ENCODE results near the gene SLC25A33.

Gene SLC25A33

DNA sequence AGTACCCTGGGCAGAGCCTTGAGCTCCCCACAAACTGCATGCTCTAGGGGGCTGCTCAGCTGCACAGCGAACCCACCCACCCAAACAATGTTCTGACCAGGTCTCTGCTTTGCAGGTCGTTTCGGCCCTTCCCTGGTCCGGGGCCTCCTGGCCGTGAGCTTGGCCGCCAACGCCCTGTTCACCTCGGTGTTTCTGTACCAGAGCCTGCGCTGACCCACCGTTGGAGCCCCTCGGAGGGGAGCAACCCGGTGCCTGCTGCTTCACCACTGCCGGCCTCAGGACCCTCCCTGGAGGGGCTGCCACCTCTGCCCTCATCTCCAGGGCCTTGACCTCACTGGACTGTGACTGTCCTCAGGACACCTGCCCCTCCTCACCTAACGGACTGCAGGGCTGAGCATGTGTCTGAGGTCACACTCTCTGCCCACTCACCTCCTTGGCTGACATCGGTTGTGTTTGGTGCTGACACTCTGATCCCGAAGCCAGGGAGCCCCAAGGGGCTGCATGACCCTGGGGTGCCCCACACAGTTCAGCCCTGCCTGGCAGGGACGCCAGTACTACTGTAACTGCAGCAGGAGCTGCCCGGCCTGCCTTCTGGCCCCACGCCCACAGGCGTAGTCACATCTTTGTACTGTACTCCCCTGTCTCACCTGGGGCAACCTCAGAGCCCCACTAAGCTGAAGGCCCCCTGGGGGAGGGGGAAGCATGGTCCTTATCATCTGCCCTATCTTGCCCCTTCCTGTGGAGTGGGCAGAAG, 73.8 kb downstream of the SLC25A33 start:
- H2AK5ac ChIP-seq (ENCODE audit: low read length), result no peak overlapping the region
- WGBS (ENCODE audit: extremely low coverage, insufficient coverage, low lambda C conversion rate), result no CpG with 5 or more reads among the region's 20 CpGs

DNA sequence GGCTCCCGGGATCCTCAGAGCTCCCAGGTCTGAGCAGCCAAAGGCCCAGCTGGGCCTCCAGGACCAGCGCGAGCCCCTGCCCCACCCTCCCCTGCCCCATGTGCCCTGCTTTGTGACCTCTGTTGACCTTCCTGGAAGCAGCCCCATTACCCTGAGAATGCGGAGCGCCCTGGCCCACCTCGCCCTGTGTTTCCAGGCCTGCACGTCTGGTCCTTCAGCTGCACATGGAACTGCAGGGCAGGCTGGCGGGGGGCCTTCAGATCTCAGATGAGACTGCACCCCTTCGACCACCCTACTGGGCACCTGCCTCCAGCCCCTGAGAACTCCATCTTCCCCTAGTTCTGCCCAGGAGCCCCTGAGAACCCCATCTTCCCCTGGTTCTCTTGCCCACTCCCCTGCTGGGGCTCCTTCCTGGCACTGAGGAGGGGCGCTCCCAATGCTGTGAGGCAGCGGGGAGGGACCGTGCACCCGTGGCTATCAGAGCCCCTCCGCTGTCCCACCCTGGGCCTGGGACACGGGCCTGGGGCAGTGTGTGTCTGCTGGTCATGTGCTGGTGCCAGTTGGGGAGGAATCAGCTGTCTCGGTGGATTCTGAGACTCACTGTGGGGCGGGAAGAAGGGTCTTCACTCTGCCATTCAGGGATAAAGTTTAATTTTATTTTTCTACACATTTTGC, 74.5 kb downstream of the SLC25A33 start:
- DNase-seq, result no peak
- Histone ChIP-seq H3K27ac (ENCODE audit: low read depth, low read length) (no peak overlapping the region), H4K8ac (ENCODE audit: low read depth, low read length) (no peak overlapping the region), H3K56ac (ENCODE audit: low read length) (no peak overlapping the region), H2AK5ac (ENCODE audit: low read length) (no peak overlapping the region), H2BK15ac (replicated peaks; ENCODE audit: low read depth) (no peak overlapping the region), H3K9ac (ENCODE audit: low read length) (no peak overlapping the region), H2BK120ac (ENCODE audit: low read depth, low read length) (no peak overlapping the region), H3K23ac (ENCODE audit: low read length) (no peak overlapping the region), H3K4ac (ENCODE audit: low read depth, low read length) (no peak overlapping the region), H3K27me3 (ENCODE audit: insufficient read depth, low read length, poor library complexity) (no peaks in the 10 kb centered on the region), H2BK5ac (ENCODE audit: low read length) (no peak overlapping the region), H3K18ac (ENCODE audit: low read length) (no peak overlapping the region), H3K79me1 (ENCODE audit: low read length) (no peaks in the 10 kb centered on the region), H3K36me3 (ENCODE audit: control insufficient read depth, insufficient read depth, low read length) (peaks cover 3% of the 10 kb centered on the region), H4K5ac (ENCODE audit: low read length) (no peak overlapping the region), H3K4me3 (ENCODE audit: low read length) (no peak overlapping the region), H3K4me2 (ENCODE audit: low read length) (no peak overlapping the region), H3K79me2 (ENCODE audit: control insufficient read depth, insufficient read depth, low read length) (no peaks in the 10 kb centered on the region), H3K4me1 (ENCODE audit: control insufficient read depth, low read depth, low read length) (no peaks in the 10 kb centered on the region)
- no CpG with 5 or more reads among the region's 17 CpGs for WGBS (ENCODE audit: extremely low coverage, insufficient coverage, low lambda C conversion rate)

More for the DNA sequence above, 73.8 kb downstream of the SLC25A33 start:
- Histone ChIP-seq H3K4ac (ENCODE audit: low read depth, low read length) (no peak overlapping the region), H3K4me1 (ENCODE audit: control insufficient read depth, low read depth, low read length) (no peaks in the 10 kb centered on the region), H3K4me3 (ENCODE audit: low read length) (no peak overlapping the region), H3K56ac (ENCODE audit: low read length) (no peak overlapping the region), H3K18ac (ENCODE audit: low read length) (no peak overlapping the region), H3K79me2 (ENCODE audit: control insufficient read depth, insufficient read depth, low read length) (no peaks in the 10 kb centered on the region), H2BK15ac (replicated peaks; ENCODE audit: low read depth) (no peak overlapping the region), H2BK5ac (ENCODE audit: low read length) (no peak overlapping the region), H2BK120ac (ENCODE audit: low read depth, low read length) (no peak overlapping the region), H3K4me2 (ENCODE audit: low read length) (no peak overlapping the region), H3K79me1 (ENCODE audit: low read length) (no peaks in the 10 kb centered on the region), H3K27me3 (ENCODE audit: insufficient read depth, low read length, poor library complexity) (no peaks in the 10 kb centered on the region), H3K27ac (ENCODE audit: low read depth, low read length) (no peak overlapping the region), H3K23ac (ENCODE audit: low read length) (no peak overlapping the region), H4K5ac (ENCODE audit: low read length) (no peak overlapping the region), H4K8ac (ENCODE audit: low read depth, low read length) (no peak overlapping the region), H3K9ac (ENCODE audit: low read length) (no peak overlapping the region), H3K36me3 (ENCODE audit: control insufficient read depth, insufficient read depth, low read length) (peaks cover 3% of the 10 kb centered on the region)
- no peak for DNase-seq

DNA sequence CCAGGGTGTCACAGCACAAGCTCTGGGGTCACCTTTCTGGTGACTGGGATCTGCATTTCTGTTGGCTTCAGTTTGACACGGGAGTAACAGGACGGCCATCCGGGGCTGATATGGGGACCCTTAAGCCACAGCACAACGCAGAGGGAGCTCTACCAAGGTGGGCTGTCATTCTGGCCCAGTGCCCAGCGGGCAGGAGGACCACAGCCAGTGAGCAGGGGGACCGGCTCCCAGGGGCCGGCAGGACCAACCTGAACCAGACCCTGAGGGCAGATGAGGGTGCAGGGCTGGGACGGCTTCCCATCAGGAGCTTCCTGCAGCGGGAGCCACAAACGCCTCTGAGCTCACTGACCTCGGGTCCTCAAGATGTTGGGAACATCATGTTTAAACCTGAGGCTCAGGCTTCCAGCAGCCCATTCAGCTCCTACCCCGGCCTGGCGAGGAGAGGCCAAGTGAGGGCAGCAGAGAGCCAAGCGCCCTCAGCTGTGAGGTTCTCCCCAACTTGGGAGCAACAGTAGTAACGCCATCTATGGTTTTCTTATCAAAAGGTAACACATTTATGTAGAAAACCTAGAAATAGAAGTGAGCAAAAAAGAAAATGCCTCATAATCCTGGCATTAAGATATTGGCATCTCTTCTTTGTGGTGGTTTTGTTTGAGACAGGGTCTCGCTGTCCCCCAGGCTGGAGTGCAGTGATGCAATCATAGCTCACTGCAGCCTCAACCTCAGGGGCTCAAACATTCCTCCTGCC, 76.2 kb downstream of the SLC25A33 start:
- Histone ChIP-seq H3K56ac (ENCODE audit: low read length) (no peak overlapping the region), H4K8ac (ENCODE audit: low read depth, low read length) (no peak overlapping the region), H2BK15ac (replicated peaks; ENCODE audit: low read depth) (no peak overlapping the region), H2BK120ac (ENCODE audit: low read depth, low read length) (no peak overlapping the region), H3K9ac (ENCODE audit: low read length) (no peak overlapping the region), H4K5ac (ENCODE audit: low read length) (no peak overlapping the region), H3K79me1 (ENCODE audit: low read length) (no peaks in the 10 kb centered on the region), H3K18ac (ENCODE audit: low read length) (no peak overlapping the region), H3K23ac (ENCODE audit: low read length) (no peak overlapping the region), H2BK5ac (ENCODE audit: low read length) (no peak overlapping the region), H3K4me3 (ENCODE audit: low read length) (no peak overlapping the region), H3K36me3 (ENCODE audit: control insufficient read depth, insufficient read depth, low read length) (no peaks in the 10 kb centered on the region), H3K27me3 (ENCODE audit: insufficient read depth, low read length, poor library complexity) (no peaks in the 10 kb centered on the region), H3K27ac (ENCODE audit: low read depth, low read length) (no peak overlapping the region), H3K79me2 (ENCODE audit: control insufficient read depth, insufficient read depth, low read length) (no peaks in the 10 kb centered on the region), H3K4me2 (ENCODE audit: low read length) (no peak overlapping the region), H2AK5ac (ENCODE audit: low read length) (no peak overlapping the region), H3K4ac (ENCODE audit: low read depth, low read length) (no peak overlapping the region), H3K4me1 (ENCODE audit: control insufficient read depth, low read depth, low read length) (no peaks in the 10 kb centered on the region)
- no CpG with 5 or more reads among the region's 16 CpGs for WGBS (ENCODE audit: extremely low coverage, insufficient coverage, low lambda C conversion rate)
- peak; percentile 69 for DNase-seq

DNA sequence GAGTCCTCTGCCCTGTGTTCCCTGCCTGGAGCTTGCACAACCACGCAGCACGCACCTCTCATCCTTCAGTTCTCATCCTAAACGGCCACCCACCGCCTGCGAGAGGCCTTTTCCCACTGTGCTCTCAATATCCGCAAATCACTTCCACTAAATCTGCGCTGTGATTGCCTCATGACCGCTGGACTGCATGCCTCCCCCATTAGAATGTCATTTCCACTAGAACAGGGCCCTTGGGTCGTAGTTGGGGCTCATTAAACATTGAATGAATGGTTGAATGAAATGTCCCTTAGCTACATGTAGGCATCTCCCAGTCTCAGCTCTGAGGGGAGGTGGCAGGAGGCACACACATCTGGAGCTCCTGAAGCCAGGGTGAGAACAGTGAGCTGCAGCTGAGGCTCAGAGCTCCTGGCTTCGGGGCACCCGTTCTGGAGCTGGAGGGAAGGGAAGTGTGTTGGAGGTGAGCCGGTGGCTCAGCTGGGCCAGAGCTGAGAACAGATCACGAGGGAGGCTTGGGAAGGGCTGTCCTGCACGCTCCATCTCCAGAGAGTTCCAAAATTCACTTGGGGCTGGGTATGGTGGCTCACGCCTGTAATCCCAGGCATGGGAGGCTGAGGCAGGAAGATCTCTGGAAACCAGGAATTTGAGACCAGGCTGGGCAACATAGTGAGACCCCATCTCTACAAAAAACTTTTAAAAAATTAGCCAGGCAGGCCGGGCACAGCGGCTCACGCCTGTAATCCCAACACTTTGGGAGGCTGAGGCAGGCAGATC, 79.8 kb downstream of the SLC25A33 start:
- H3K4me3 ChIP-seq (ENCODE audit: low read length), result no peak overlapping the region
- H2BK15ac ChIP-seq (replicated peaks; ENCODE audit: low read depth), result no peak overlapping the region
- no peaks in the 10 kb centered on the region for H3K79me1 ChIP-seq (ENCODE audit: low read length)
- H2BK5ac ChIP-seq (ENCODE audit: low read length), result no peak overlapping the region
- H3K36me3 ChIP-seq (ENCODE audit: control insufficient read depth, insufficient read depth, low read length), result no peaks in the 10 kb centered on the region
- DNase-seq, result no peak
- H4K5ac ChIP-seq (ENCODE audit: low read length), result no peak overlapping the region
- WGBS (ENCODE audit: extremely low coverage, insufficient coverage, low lambda C conversion rate), result no CpG with 5 or more reads among the region's 18 CpGs
- no peak overlapping the region for H3K27ac ChIP-seq (ENCODE audit: low read depth, low read length)
- H3K56ac ChIP-seq (ENCODE audit: low read length), result no peak overlapping the region
- no peak overlapping the region for H3K4me2 ChIP-seq (ENCODE audit: low read length)
- no peak overlapping the region for H2AK5ac ChIP-seq (ENCODE audit: low read length)
- H4K8ac ChIP-seq (ENCODE audit: low read depth, low read length), result no peak overlapping the region
- H2BK120ac ChIP-seq (ENCODE audit: low read depth, low read length), result no peak overlapping the region
- H3K4ac ChIP-seq (ENCODE audit: low read depth, low read length), result no peak overlapping the region
- no peak overlapping the region for H3K23ac ChIP-seq (ENCODE audit: low read length)
- H3K27me3 ChIP-seq (ENCODE audit: insufficient read depth, low read length, poor library complexity), result no peaks in the 10 kb centered on the region
- H3K4me1 ChIP-seq (ENCODE audit: control insufficient read depth, low read depth, low read length), result no peaks in the 10 kb centered on the region
- no peak overlapping the region for H3K18ac ChIP-seq (ENCODE audit: low read length)
- no peak overlapping the region for H3K9ac ChIP-seq (ENCODE audit: low read length)
- no peaks in the 10 kb centered on the region for H3K79me2 ChIP-seq (ENCODE audit: control insufficient read depth, insufficient read depth, low read length)

DNA sequence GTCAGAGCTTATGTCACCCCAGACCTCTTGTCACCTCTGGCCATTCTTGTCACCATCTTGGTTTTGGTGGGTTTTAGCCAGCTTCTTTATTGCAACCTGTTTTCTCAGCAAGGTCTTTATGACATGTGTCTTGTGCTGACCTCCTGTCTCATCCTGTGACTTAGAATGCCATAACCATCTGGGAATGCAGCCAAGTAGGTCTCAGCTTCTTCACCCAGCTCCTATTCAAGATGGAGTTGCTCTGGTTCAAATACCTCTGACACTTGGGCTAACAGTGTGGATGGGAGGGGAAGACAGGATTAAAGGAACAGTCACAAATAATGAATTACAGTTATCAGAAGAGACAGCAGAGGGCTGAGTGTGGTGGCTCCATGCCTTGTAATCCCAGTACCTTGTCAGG, 81.8 kb downstream of the SLC25A33 start:
- Histone ChIP-seq H3K4me1 (ENCODE audit: control insufficient read depth, low read depth, low read length) (no peaks in the 10 kb centered on the region), H3K79me1 (ENCODE audit: low read length) (no peaks in the 10 kb centered on the region), H3K56ac (ENCODE audit: low read length) (no peak overlapping the region), H3K18ac (ENCODE audit: low read length) (no peak overlapping the region), H4K8ac (ENCODE audit: low read depth, low read length) (no peak overlapping the region), H3K4ac (ENCODE audit: low read depth, low read length) (no peak overlapping the region), H3K27ac (ENCODE audit: low read depth, low read length) (no peak overlapping the region), H4K5ac (ENCODE audit: low read length) (no peak overlapping the region), H3K27me3 (ENCODE audit: insufficient read depth, low read length, poor library complexity) (no peaks in the 10 kb centered on the region), H3K4me3 (ENCODE audit: low read length) (no peak overlapping the region), H2BK5ac (ENCODE audit: low read length) (no peak overlapping the region), H3K4me2 (ENCODE audit: low read length) (no peak overlapping the region), H2BK120ac (ENCODE audit: low read depth, low read length) (no peak overlapping the region), H2AK5ac (ENCODE audit: low read length) (no peak overlapping the region), H3K79me2 (ENCODE audit: control insufficient read depth, insufficient read depth, low read length) (no peaks in the 10 kb centered on the region), H3K9ac (ENCODE audit: low read length) (no peak overlapping the region), H3K36me3 (ENCODE audit: control insufficient read depth, insufficient read depth, low read length) (no peaks in the 10 kb centered on the region), H2BK15ac (replicated peaks; ENCODE audit: low read depth) (no peak overlapping the region), H3K23ac (ENCODE audit: low read length) (no peak overlapping the region)
- DNase-seq, result no peak

Measured in mesendoderm (in vitro differentiated cells).